CD4-positive, alpha-beta T cell treated with Interleukin-21 for 1 hour (primary cell): ENCODE results near the gene GDPD4.
"Not testable (repeated sequence)": the region's sequence is repeated elsewhere in the genome, so short reads cannot be mapped to it uniquely, and the experiment has no call there.

Source experiments
- DNase-seq: peaks from one replicate; pipeline ENCODE4 v3.0.0-alpha.2; 2020

The GDPD4 gene, protein sequence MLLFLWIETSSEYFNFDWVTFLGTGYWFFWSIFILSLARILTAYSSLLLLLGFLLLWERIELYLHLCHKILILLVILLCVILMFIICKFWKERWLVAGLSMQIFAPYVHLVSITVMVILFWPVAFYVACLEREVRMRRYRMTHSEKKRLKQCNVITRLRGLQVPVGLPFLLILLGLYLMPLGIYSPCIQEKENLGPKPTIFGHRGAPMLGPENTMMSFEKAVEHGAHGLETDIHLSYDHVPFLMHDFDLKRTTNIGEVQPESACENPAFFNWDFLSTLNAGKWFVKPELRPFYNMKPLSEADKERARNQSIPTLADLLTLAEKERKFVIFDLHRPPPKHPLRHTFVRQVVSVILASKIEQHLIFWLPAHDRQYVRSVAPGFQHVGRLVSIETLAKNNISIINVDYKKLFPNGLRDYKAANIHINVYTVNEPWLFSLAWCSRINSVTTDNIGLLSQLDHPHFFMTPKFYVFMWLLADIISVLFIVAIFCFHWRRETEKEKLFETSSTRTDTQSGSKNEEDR

DNA sequence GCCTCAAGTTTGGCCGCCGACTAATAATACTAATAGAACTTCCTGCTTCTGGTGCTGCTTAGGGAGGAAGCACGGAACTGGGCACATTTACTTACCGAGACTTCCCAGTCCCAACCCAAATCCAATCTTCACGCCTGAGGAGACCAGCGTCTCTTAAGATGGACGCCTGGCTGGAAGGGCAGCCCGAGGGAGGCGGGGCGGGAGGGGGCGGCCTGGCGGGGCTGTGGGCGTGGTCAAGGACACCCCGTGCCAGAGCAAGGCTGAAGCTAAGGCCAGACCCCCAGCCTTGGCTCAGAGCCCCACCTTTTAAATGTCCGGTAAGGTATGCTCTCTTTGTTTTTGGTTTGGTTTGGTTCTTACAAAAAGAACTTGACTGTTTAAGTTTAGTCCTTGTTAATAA lies at the start of gene GDPD4:
Gene GDPD4 (minus strand): TSS at position 177 of the 400 bp plus-strand sequence. CDS start 16,549 bp downstream, outside the sequence.
- DNase-seq, result no peak

DNA sequence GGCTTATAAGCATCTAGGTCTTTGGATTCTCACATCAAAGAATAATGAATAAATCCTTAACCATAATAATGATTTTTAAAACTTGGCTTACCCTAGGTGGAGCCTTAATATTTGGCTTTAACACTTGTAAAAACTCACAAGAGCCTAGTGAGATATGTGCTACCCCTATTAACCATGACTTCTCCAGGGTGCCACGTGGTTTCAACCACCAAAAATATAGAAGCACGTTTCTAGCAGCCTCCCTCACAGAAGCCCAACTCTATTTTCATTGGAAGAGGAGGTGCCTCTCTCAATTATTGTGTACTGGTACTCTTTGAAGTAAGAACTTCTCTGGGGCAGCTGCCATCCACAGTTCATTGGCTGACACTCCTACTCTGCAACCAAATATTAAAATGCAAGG lies 46.5 kb upstream of the GDPD4 start:
- DNase-seq, result no peak

DNA sequence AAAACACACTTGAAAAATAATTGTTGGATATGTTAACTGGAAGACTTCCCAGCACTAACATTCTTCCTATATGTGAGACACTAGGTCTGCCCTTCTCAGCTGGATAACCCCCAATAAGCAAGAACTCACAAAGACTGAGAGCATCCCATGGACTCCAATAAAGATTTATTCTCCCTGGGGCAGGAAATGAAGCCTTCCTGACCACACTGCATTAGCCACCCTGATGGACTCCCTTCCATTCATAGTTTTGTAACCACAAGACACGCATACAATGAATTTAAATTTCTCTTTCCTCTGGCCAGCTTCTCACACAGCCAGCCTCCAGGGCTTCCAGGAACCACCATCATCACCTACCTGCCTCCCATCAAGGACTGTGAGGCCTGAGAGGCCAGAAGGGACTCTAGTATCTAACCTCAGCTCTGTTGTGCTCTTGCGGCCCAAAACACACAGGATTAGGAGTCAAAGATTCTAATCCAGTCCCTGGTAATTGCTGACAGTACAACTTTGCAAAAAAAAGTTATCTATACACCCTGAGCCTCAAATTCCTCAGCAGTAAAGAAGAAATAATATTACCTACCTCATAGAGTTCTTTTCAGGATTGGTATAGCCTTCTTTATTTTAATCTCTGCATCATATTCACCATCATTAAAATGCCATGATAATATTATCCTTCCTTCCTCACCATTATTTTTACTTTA lies 45.6 kb upstream of the GDPD4 start:
- no peak for DNase-seq

DNA sequence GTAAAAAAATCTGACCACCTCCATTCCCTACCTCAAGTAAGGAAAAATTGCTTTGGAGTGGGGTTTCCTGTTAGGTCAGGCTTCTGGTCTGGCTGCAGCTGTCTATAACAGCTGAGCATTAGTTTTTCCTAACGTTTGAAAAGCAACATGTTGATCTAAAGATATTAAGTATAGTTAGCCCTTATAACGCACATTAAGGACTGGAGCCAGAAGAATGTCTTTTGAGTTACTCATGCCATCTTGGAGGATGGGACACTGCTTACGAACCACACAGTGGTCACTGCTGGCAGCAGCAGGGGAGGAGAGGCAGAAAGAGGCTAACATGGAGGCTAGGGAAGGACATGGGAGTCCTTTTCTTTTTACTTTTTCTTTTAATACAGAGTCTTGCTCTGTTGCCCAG lies 44.1 kb upstream of the GDPD4 start:
- no peak for DNase-seq

DNA sequence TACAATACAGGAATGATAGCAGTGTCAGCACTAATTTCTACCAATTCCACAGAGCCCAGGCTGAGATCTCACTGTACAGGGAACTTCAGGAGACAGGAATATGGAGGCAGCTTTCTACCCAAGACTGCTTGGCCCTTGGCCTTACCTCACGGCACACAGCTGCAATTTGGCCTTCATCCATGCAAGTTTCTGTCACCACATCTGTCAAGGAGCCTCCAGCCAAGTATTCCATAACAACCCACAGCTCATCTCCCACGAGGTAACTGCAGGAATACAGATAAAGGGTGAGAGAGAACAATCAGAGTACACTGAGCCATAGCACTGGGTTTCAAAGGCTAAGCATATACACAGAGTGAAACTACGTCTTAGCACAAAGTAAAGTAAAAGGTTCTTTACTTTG lies 39.0 kb upstream of the GDPD4 start:
- no peak for DNase-seq

DNA sequence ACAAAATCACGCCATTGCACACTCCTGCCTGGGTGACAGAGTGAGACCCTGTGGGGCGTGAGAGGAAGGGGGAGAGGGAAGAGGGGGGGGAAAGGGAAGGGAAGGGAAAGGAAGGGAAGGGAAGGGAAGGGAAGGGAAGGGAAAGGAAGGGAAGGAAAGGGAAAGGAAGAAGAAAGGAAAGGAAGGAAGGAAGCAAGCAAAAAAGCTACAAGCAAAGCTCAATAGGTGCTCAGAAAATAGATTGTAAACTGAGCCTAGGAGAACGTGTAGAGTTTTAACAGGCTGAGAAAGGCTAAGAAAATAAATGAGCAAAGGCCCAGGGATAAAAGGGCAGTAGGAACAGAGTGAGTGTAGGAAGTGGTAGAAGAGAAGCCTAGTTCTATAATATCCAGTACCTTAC lies 30.8 kb upstream of the GDPD4 start:
- no peak for DNase-seq

DNA sequence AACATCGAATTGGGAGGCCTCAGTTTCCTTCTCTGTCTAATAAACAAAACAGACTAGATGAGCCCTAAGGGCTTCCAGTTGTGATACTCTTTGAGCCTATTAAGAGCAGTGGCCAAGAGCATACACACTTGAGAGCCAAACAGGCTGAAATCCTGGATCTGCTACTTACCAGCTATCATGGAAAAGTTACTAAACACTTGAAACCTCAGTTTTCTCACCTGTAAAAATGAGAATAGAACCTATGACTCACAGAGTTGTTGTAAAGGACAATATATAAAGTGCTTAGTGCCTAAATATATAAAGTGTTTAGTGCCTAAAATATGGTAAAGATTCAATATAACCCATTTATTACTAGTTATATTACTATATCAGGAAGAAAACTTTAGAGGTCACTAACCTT lies 23.7 kb upstream of the GDPD4 start:
- DNase-seq, result no peak

DNA sequence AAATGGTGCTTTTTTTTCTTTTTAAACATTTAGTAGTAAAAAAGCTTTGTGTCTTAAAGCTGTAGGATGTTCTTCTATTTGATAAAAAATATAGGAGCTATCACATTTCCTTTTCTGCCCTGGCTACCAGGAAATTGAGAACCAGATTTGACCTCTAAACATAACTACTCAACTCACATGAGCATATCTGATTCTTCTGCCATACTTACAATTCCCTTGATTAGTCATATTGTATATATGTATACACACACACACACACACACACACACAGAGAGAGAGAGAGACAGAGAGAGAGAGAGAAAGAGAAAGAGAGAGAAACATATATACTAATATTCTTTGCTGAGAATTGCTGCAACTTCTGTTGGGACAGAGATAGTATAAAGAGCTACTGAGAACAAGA lies 23.0 kb upstream of the GDPD4 start:
- DNase-seq, result no peak

DNA sequence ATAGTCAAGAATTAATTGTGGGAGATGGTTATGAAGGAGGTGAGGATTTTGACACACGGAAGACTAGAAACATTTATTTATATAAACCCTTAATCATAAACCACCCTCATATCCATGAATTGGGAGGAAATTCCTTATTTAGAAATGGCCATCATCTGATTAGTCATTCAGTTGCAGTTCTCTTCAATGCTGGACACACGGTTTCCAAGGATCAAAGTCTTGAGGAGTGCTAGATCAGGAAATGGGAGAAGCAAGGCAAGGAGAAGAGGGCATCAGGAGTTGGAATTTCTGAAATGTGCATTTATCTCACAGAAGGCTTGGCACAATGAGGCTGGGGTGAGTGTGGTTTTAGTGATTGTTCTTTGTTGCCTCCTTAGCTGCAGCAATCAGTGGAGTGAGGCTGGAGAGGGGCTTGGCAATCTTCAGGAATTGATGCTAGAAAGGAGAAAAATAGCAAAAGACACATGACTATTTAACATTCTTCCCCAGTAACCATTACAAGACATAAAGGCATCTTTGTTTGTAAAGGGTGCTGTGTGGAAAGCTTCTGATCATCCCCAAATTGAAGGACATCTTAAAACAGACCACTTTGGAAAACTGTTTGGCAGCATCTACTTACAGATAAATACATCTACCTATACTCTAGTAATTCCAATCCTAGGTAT lies 21.6 kb upstream of the GDPD4 start:
- no peak for DNase-seq

DNA sequence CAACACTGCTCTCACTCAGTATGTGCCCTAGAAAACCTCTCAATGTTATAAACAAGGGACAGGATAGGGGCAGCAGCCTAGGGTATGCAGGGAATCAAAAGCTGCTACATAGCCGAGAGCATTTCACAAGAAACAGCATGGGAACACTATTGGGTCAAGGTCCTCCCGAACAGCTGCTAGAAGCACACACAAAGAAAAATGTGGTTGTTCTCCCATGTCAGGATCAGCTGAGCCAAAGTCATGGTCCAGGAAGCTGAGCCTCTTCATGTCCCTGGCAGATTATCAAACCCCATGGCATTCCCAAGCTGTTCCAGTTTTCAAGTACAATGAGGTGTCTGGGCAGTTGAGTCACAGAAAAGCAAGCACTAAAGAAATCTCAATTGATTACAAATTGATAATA lies 21.0 kb upstream of the GDPD4 start:
- no peak for DNase-seq

DNA sequence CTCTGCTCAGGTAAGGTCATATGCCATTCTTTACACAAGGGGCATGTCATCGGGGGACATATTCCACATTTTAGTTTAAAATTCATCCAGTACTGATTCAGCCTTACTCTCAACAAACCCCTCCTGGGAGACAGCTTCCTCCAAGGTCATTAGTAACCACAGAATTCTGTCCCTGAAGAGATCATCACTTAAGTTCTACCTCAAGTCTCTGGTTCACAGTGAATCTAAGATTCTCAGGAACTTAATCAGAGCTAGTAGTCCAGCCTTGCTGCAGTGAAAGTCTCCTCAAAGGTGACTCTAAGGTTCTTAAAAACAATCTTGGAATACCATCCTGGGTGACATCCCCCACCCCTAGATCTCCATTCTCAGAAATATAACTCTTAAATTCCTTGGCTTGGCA lies 18.9 kb upstream of the GDPD4 start:
- DNase-seq, result no peak

DNA sequence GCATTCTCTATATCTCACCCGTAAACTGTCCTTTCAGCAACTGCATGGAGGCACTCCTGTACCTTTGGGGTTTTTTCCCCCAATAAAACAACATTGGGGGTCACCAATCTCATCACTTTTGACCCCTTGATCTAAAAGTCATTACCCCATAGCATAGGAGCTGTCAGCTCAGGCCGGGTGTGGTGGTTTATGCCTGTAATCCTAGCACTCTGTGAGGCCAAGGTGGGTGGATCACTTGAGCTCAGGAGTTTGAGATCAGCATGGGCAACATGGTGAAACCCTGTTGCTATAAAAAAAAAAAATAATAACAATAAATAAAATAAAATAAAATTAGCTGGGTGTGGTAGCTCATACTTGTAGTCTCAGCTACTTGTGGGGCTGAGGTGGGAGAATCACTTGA lies 17.1 kb upstream of the GDPD4 start:
- DNase-seq, result no peak

DNA sequence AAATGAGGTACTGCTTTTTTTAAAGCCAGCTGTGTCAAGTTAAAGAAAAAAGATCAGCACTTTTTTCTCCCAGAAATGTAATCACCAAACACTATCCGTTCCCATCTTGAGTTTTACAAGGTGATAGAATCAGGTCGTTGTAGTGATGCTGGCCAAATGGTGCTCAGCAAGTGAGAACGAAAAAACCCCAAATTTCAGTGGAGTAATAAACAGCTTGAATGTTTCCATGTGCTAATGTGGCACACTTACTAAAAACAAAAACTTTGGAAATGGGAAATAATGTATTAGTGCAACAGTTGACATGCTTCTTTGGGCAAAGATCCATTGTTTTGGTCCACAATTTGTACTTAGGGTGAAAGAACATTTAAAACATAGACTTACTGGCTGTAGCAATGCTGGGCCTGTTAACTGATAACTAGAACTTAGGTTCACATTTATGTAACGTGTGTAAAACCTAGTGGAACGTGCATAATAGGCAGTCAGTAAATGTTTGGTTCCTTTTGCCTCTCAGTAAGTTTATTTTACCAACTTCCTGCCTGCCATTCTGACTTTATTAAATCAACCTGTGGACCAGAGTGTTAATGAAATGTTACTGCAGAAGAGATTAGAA lies 15.4 kb upstream of the GDPD4 start:
- DNase-seq, result no peak

DNA sequence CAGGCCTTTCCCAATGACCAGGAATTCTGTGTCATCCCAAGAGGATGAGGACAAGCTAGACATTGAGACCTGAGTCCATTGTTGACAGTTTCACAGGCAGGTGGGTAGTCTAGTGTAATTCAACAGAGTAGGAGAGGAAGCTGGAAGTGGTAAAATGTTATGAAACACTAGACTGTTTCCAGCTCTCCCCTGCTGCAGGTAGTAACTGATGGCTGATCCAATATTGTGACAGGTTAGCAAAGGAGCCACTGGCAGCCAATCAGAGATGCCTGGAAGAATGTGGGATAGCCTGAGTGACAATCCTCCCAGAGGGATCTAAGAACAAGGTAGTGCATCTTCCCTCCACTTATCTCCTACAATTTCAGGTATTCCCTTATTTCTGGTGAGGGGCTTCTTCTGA lies 10.6 kb upstream of the GDPD4 start:
- no peak for DNase-seq

DNA sequence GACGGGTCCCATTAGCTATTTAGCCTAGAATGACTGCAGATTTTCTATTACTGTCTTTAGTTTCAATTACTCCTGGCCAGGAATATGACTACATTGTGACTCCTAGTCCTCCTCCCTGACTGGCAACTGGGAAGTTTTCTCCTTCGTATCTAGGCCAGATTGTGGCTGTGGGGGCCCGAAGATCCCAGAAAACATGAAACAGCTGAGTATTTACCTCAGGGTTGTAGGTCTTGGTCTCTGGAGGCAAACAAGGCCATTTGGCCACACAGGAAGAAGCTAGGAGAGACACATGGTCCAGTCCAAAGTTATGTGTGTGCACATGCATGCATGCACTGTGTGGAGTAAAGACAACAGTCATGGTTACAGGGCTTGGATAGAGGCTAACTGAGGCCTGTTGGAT lies 10.2 kb upstream of the GDPD4 start:
- no peak for DNase-seq

DNA sequence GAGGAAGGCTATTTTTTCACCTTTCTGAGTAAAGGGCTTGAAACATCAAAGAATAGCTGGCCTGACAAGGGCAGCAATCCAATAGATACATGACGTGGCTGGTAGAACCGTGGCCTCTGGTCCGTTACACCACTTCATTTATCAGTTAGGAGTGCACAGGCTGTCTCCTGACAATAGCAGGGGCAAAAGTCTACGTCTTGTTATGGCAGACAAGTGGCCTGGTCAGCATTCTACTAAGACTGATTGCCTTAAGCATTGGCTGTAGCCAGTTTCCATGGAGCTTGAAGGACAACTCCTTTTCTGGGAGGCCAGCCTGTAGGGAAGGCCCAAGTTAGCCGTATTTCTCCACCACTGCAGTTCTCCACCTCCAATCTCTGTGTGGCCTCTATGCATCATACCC lies 9.2 kb upstream of the GDPD4 start:
- DNase-seq, result no peak

DNA sequence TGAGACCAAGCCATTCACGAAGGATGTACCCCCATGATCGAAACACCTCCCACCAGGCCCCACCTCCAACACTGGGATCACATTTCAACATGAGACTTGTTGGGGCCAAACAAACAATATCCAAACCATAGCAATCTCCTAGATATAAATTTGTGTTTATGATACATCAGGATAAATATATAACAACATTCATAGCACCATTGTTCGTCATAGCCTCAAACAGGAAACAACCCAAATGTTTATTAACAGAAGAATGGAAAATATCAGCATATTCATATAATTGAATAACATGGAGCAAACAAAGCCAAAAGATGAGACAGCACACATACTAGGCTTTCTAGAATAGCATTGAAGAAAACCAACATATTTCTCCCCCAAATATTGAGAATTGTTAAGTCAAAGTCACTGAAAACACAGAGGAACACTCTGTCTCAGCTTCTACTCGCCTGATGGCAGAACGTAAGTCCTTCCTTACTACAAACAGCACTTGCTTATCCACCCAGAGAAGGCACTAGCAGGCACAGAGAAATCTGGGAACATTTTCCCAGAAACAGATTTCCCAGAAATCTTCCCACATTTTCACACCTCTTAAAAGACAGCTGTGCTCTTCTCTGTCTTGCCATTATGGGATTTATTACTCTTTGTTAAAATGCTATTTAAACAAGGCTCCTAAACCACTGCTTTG lies 8.1 kb upstream of the GDPD4 start:
- DNase-seq, result no peak

DNA sequence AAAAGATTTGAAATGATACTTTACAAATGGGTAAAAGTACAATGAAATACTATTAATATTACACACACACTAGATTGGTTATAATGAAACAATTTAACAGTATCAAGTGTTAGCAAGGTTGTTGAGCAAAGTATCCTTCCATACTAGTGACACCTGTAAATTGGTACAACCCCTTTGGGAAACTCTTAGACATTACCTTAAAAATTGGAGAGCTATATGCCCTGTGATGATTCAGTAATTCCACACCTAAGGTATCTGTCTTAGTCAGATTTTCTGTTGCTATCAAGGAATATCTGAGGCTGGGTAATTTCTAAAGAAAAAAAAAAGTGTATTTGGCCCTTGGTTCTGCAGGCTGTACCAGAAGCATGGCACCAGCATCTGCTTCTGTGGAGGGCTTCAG lies 7.4 kb upstream of the GDPD4 start:
- no peak for DNase-seq

DNA sequence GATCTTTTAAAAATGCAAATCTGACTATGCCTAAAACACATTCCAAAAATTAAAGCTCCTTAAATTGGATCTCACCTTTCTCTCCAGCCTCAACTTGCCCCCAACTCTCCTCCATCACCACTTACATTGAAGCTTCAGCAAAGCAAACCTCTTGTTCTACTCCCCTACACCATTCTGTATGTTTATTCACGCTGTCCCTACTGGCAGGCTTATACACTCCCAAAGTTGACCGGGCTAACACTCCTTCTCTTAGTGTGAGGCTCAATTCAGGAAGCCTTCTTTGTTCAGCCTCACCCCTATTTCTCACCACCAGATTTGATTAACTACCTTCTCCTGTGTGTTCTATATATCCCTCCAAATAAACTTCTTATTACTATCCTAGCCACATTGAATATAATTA lies 1.8 kb upstream of the GDPD4 start:
- DNase-seq, result no peak

DNA sequence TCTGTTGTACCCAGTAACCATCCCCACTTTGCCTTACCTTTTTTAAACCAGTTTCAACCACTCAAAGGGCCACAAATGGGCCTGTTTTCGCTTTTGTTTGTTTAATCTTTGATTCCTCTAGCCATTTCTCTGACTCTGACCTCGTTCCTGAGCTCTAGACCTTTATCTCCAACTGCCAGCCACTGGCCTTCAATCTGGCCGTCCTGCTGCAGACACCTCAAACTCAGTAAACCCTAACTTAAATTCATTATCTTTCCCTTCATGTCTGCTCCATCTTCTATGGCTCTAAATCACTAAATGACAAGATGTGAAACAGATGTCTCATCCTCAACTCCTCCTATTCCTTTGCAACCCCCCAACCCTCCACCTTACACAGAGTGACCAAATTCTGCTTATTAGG lies 1.3 kb upstream of the GDPD4 start:
- DNase-seq, result no peak

DNA sequence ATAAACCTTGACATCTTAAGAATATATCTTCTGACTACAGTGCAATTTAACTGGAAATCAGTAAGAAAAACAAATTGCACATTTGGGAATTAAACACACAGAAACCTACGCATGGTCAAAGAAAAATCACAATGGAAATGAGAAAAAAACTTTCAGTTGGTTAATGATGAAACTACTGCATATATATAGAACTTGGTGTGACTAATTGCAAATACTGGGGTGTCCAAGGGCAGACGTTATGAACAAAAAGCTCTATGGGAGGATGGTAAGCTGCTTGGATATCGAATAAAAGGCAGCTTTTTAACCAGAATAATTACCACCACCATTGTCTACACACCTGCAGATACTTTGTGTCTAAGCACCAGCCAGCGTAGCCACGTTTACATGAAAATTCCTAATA lies 791 bp downstream of the GDPD4 start:
- no peak for DNase-seq

DNA sequence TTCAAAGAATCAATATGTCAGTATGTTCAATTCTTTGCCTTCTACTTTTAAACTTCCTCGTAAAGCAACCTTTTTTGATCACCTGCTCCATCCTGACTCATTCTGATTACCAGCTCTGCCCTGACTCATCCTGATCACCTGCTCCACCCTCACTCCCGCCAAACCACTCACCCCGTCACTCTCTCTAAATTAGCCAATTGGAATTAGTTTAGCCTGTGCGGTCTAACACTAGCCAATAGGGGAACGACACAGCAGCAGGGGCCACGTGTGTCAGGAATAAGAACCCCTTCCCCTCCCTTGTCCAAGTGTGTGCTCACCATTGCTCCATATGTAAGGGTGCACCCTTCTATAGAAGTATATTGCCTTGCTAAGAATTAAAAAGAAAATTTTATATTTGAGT lies 1.5 kb downstream of the GDPD4 start:
- DNase-seq, result not testable (repeated sequence)

DNA sequence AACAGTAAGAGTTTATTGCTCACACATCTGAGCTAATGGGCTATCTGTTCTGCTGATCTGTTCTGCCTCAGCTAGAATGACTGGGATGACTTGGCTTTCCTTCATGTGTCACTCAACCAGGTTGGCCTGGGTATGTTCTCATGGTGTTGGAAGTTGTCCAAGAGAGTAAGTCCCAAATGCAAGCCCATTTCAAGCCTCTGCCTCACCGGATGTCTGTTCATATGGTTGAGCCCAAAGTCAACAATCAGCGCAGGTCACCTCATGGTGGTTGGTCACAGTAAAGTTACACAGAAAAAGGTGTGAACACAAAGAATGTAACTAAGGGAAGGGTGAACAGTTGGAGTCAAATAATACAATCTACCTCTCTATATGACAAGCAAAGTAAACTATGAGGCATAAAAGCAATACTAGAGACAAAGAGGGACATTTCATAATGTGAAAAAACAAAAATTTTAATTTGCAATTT lies 1.9 kb downstream of the GDPD4 start:
- no peak for DNase-seq
